GM10847 (cell line): ENCODE results near the gene ARHGEF26.

Experiments
- POLR2A ChIP-seq: IDR thresholded peaks from 2 replicates; pipeline ENCODE4 v1.6.1; 2011; ENCODE audit not compliant: insufficient read length; ENCODE audit errors: extremely low read depth

The ARHGEF26 gene

DNA sequence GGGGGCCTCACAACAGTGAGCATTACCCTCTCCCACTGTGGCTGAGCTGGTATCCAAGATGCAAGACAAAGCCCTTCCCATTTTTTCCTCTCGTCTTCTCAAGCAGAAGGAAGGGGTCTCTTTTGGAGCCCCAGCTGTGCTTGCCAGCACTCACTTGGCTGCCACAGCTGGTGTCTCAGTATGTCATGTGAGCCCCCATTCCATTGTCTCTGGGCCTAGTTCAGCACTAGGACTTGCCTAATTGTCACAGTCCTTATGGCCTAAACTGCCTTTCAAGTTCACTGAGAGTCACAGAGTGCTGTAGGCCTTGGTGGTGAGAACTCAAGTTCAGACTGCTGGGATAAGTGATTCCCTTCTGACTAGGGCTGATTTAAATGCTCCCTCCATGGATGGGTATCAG lies 89.8 kb downstream of the ARHGEF26 start:
- no peak for TF ChIP-seq POLR2A

DNA sequence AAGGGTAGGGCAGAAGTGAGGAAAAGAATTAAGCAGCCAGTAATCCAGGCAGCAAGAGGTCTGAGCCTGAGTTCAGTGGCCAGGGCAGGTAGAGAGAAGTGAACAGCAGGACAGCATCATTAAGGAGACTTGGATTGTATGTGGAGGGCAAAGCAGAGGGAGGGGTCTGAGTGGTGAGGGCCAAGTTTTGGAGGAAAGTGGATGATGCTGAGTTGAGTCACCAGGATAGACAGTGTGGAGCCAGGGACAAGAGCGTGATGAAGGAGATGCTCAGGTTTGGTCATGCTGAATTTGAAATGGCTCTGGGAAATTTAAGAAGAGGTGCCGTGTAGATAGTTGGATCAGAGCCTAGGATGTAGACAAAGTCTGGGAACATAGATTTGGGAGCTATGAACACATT lies 93.1 kb downstream of the ARHGEF26 start:
- no peak for TF ChIP-seq POLR2A

DNA sequence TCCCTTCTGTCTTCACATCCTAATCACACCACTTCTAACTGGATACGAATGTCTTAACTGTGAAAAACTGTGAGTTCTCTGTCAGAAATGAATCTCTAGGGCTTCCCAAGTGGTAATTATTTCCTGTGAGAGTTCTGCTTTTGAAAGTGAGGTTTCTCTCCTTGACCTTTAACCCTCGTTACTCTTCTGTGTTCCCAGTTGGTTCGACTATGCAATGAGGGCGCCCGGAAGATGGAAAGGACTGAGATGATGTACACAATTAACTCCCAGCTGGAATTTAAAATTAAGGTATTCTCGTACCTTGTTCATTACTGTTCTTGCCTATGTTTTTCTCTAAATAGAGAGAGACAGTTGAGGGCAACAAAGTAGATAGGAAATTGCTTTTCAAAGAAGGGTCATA lies 96.5 kb downstream of the ARHGEF26 start:
- TF ChIP-seq POLR2A, result no peak

DNA sequence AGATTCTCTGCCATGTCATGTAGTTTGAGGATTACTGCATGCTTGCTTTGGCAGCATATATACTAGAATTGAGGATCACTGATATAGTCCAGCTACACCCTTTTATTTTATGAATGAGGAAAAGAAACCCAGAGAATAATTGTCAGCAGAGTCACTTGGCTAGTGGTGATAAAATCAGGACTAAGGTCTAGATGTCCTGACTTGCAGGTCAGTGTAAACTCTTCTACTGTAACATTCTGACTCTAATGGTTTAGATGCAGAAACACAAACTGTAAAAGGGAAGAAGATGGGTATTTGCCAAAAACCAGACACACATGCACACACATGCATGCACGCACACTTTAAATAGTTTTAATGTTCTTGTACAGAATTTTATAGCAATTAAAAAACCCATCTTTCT lies 97.5 kb downstream of the ARHGEF26 start:
- no peak for TF ChIP-seq POLR2A

DNA sequence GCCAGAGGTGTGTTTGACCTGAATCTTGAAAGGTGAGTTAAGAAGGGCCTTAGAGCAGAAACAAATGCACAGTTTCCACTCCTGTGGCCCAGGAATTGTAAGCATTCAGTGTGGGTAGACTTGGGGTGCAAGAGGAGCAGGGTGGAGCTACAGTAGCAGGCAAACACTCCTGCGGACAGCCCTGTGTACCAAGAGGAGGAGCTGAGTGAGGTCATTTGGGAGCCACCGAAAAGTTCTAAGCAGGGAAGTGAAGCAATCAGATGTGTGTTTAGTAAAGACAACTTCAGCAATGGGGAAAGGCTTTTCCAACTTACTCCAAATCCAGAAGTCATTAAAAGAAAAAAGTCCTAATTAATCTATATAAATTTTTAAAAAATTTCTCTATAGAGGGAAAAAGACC lies 99.3 kb downstream of the ARHGEF26 start:
- no peak for TF ChIP-seq POLR2A

DNA sequence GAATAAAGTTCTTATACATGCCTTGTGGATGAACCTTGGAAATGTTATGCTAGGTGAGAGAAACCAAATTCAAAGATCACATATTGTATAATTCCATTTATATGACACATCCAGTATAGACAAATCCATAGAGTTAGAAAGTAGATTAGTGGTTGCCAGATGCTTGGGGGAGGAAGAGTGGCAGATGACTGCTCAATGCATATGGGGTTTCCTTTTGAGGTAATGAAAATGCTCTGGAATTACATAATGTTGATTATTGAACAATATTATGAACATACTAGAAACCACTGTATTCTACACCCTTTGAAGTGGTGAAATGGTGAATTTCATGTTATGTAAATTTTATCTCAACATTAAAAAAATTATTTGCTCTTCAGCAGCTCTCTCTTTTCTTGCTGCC lies 102.3 kb downstream of the ARHGEF26 start:
- TF ChIP-seq POLR2A, result no peak

DNA sequence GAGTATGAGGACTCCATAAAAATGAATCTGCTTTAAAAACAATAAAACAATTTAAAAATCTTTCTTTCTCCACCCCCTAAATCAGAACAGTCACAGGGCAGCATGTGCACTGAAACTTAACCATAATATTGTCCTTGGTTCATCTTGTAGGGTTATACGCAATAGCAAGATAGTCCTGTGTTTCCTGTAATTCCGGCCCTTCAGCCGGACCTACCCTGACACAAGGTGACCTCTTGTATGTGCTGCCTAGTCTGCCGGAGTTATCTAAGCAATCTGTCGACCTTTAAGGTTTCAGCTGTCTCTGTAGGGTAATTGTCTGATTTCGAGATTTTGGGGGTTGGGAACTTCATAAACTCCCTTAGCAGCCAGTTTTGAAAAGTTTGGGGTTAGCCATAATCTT lies 103.2 kb downstream of the ARHGEF26 start:
- TF ChIP-seq POLR2A, result no peak

DNA sequence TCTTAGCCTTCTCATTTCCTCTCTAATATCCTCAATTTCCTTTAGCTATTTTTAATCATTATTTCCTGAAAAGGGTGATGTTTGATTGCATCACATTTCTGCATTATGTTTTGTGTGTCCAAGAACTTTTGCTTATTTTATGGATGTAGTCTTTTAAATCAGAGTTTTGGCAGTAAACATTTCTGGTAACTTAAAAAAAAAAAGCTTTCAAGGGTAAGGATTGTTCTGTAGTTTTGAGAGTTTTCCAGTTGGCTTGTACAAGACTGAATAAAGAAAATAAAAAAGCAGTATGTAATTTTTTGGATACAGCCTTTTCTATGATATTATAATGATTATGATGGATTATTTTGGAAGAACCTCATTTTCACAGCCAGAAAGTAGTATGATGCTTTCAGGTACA lies 103.7 kb downstream of the ARHGEF26 start:
- no peak for TF ChIP-seq POLR2A

DNA sequence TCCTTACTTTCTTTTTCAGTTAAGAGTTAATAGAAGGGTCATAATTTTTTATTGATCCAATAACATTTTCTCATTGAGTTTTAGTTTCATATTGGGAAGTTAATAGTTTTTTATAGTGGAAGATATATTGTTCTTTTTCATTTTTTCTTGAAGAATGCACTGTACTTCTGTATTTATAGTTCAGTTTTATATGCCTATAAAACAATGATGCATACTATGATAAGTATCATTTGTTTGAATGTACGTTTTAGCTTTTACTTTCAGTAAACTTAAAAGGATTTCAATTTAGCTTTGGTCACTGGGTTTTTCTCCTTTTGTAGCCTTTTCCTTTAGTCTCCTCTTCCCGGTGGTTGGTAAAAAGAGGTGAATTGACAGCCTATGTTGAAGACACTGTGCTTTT lies 104.3 kb downstream of the ARHGEF26 start:
- no peak for TF ChIP-seq POLR2A

DNA sequence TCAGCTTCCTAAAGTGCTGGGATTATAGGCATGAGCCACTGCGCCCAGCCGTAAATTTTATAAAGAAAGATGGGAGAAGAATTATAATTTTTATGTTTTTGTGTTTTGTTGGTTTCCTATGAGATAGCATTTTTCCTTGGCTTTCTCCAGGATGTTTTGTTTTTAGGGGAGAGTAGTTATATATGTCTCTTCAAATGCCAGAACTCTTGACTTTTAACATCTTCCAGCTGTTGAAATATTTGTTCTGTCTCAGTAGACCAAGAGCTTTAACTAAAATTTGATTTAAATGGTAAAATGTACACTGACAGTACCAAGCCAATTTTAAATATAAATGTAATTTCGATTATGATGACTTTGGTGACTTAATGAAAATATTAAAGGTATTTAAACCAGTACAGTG lies 106.3 kb downstream of the ARHGEF26 start:
- TF ChIP-seq POLR2A, result no peak

DNA sequence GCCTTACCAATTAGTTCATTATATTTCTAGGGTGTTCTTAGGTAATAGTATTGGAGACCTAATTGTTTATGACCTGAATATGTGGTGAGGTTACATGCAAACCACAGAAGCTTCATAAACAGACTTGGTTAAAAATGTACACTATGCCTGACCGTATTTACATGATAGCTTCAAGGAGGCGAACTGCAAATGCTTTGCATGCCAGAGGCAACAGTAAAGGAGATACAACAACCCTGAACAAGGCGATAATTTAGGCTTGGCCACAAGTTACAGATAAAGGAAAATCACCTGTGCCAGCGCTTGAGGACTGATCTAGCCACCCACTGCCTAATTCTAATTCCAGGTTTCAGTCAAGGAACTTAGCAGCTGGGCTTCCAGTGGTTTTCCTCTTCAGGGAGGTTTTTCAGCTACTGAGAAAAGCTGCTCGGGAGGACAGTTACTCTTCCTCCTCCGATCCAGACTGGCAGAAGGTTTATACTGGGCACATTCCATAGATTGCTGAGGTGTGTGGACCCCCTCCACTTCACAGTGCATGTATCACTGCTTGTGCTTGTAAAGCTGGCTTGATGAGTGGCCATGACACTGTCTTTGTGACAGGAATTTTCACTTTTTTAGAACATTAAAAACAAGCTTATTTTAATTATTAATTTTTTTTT lies 107.5 kb downstream of the ARHGEF26 start:
- no peak for TF ChIP-seq POLR2A

DNA sequence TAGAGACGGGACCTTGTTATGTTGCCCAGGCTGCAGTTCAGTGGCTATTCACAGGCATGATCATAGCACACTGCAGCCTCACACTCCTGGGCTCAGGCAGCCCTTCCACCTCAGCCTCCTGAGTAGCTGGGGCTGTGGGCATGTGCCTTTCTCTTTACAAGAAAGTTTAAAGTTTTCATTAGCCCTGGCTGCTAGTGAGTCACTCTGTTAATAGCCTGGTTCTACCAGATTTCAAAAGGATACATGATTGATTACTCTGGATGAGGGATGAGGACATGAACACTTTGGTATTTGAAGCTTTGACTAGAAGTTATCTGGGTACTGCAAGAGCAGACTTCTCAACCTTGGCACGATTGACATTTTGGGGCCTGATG lies 108.0 kb downstream of the ARHGEF26 start:
- TF ChIP-seq POLR2A, result no peak

DNA sequence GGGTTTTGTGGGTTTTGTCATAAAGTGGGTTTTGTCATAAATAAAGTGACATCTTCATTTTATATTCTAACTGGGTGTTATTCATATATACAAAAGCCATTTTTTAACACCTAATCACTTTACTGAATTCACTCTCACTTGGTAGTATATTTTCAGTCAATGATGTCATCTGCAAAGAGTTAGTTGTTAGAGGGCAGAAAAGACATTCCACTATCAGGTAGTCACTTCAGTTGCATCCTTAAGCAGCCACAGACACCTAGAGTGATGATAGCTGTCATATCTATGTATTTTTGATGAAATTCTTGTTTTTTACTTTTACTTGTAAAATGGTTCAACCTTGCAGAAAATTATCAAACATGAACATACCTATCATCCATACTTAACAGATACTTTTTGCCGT lies 114.1 kb downstream of the ARHGEF26 start:
- TF ChIP-seq POLR2A, result no peak

DNA sequence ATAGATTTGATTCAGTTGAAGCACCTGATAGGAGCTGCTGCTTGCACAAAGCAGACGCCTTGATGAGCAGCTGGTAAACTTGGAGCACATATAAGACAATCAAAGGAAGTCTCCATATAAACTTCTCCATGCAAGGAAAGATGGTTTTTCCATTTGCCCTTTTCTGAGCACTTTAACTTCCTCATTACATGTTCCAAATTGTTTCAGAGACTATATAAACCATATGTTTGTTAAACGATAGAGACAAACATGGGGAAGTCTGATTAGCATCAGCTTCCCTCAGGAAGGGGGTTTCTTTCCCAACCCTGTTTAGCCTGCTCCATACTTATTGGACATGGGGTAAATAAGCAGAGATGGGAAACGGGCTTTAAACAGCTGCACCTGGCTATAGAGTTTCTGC lies 115.1 kb downstream of the ARHGEF26 start:
- TF ChIP-seq POLR2A, result no peak

DNA sequence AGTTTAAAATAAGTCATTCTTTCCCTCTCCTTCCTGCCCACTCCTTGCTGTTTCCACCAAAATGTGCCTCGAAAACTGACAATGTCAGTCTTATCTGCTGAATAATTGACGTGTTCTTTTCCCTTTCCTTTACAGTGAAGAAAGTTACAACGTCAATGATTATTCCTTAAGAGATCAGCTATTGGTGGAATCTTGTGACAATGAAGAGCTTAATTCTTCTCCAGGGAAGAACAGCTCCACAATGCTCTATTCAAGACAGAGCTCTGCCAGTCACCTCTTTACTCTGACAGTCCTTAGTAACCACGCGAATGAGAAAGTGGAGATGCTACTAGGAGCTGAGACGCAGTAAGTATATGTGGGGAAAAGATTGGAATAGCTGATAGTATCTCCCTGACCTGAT lies 119.0 kb downstream of the ARHGEF26 start:
- TF ChIP-seq POLR2A, result no peak

DNA sequence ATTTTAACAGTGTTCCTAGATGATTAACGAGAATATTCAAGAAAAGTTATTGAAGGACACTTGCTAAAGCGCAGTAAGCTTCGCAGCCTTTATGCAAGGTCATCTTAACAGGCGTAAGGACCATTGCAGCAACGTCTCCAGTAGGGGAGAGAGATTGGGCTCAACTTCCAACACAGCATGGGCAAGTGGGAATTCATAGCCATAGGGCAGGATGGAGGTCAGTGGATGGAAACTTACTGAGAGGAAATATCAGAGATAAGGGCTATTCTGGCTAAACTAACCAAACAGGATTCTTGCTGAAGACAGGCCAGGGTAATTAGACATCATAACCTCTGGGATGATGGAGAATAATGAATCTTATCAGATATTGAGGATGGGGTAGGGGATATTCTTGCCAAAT lies 120.3 kb downstream of the ARHGEF26 start:
- TF ChIP-seq POLR2A, result no peak

DNA sequence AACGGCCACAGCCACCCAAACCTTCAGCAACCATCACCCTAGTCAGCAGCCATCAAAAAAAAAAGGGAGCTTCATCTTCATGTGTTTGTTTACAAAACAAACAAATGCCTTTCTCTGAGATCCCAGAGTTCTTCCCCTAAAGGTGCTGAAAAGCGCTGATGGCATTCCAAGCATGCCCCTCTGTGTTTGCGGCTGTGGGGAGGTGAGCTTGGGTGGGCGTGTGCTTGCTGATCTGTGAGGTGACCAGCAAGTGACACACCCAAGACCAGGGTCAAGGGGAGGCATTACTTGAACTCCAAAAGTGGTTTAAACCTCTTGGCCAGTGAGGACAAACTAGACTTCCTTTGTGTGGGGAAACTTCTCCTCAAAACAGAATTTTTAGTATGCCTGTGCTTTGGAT lies 121.6 kb downstream of the ARHGEF26 start:
- no peak for TF ChIP-seq POLR2A

DNA sequence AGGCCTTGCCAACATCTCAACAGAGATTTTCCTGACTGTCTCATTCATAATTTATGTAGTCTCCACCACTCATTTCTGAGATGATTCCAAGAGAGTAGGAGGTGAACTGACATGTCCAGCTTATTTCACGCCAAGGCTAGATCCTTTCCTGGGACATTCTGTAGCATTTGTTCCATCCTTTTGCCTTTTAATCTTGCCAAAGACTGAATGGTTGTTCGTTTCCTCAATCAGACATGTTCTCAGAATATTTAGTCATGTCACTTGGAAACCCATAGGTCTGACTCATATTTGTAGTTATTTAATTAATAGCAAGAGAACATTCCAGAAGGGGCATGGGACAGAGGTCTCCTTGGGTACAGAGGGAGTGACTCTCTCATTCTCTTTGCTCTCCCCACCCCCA lies 122.2 kb downstream of the ARHGEF26 start:
- TF ChIP-seq POLR2A, result no peak
